ENCODE results near the gene DIS3L2.
"Not testable (repeated sequence)": the region's sequence is repeated elsewhere in the genome, so short reads cannot be mapped to it uniquely, and the experiment has no call there.

DIS3L2 gene

GRCh38 chr2:232384466-232384865 lies 423.0 kb downstream of the DIS3L2 start:
- peaks cover 23% of the 10 kb centered on the region for H3K27me3 ChIP-seq (ENCODE audit: insufficient read depth, low read depth, severe bottlenecking)
- no peak overlapping the region for H3K4me3 ChIP-seq (ENCODE audit: low read depth, low read length)
- no peak overlapping the region for H3K27ac ChIP-seq
- no peak for DNase-seq
- no peak for TF ChIP-seq CTCF (IDR thresholded peaks at IDR 0.05; ENCODE audit: low read depth, low read length)
- peaks cover 3% of the 10 kb centered on the region for H3K9me3 ChIP-seq (ENCODE audit: severe bottlenecking)
- H3K36me3 ChIP-seq: no peaks in the 10 kb centered on the region

GRCh38 chr2:232385058-232385457 lies 423.5 kb downstream of the DIS3L2 start:
- not testable (repeated sequence) for DNase-seq; H3K9me3 ChIP-seq (ENCODE audit: severe bottlenecking); H3K36me3 ChIP-seq; H3K27ac ChIP-seq; H3K4me3 ChIP-seq (ENCODE audit: low read depth, low read length)
- peaks cover 23% of the 10 kb centered on the region for H3K27me3 ChIP-seq (ENCODE audit: insufficient read depth, low read depth, severe bottlenecking)

GRCh38 chr2:232385660-232386489 lies 424.4 kb downstream of the DIS3L2 start:
- no peak for DNase-seq
- Histone ChIP-seq H3K9me3 (ENCODE audit: severe bottlenecking) (peaks cover 3% of the 10 kb centered on the region), H3K27me3 (ENCODE audit: insufficient read depth, low read depth, severe bottlenecking) (peaks cover 23% of the 10 kb centered on the region), H3K36me3 (no peaks in the 10 kb centered on the region), H3K4me3 (ENCODE audit: low read depth, low read length) (peak overlapping the region; percentile 49), H3K27ac (no peak overlapping the region)
- no peak for TF ChIP-seq CTCF (IDR thresholded peaks at IDR 0.05; ENCODE audit: low read depth, low read length)

GRCh38 chr2:232386490-232386739 lies 424.9 kb downstream of the DIS3L2 start:
- DNase-seq: no peak
- peaks cover 23% of the 10 kb centered on the region for H3K27me3 ChIP-seq (ENCODE audit: insufficient read depth, low read depth, severe bottlenecking)
- H3K36me3 ChIP-seq: no peaks in the 10 kb centered on the region
- no peak for TF ChIP-seq CTCF (IDR thresholded peaks at IDR 0.05; ENCODE audit: low read depth, low read length)
- H3K9me3 ChIP-seq (ENCODE audit: severe bottlenecking): peaks cover 3% of the 10 kb centered on the region
- no peak overlapping the region for H3K27ac ChIP-seq
- peak overlapping the region; percentile 49 for H3K4me3 ChIP-seq (ENCODE audit: low read depth, low read length)

Data from WERI-Rb-1 (cell line).